Measurements from ENCODE around the gene ATP1A1. TPM values are rescaled to one million over a fixed set of nuclear protein-coding genes. Genes with fewer than 3 reads are reported as not detected.
A peak's percentile ranks its signal among the peaks of the same experiment; 100 is the strongest.

Gene ATP1A1
- total RNA-seq, 1 experiment from 2014 or later, result 931 TPM

- Histone ChIP-seq H3K27ac (ENCODE audit: low read length) (peak overlapping the region; percentile 98), H3K4me3 (ENCODE audit: low read length) (peak overlapping the region; percentile 53), H3K27me3 (ENCODE audit: low read length) (no peaks in the 10 kb centered on the region), H2AFZ (ENCODE audit: low read length) (no peak overlapping the region), H3K4me2 (ENCODE audit: low read depth, low read length, poor library complexity, severe bottlenecking) (peak overlapping the region; percentile 72), H3K9ac (ENCODE audit: low read length) (peak overlapping the region; percentile 74), H3K9me3 (ENCODE audit: low read length) (no peaks in the 10 kb centered on the region), H3K9me2 (replicated peaks; ENCODE audit: insufficient read depth, low read length) (no peaks in the 10 kb centered on the region), H3K79me2 (ENCODE audit: low read length) (no peaks in the 10 kb centered on the region), H4K20me1 (ENCODE audit: insufficient read depth, low read depth, low read length) (no peaks in the 10 kb centered on the region), H3K4me1 (ENCODE audit: low read length) (peaks cover 100% of the 10 kb centered on the region), H3K36me3 (ENCODE audit: insufficient read depth, low read length) (no peaks in the 10 kb centered on the region)
- peak; percentile 91 for DNase-seq
These were observed 42.7 kb upstream of the ATP1A1 start for GRCh38 chr1:116330342-116330652.

GRCh38 chr1:116330846-116331245 lies 42.2 kb upstream of the ATP1A1 start:
- H4K20me1 ChIP-seq (ENCODE audit: insufficient read depth, low read depth, low read length), result no peaks in the 10 kb centered on the region
- no peak overlapping the region for H2AFZ ChIP-seq (ENCODE audit: low read length)
- peak overlapping the region; percentile 98 for H3K27ac ChIP-seq (ENCODE audit: low read length)
- no peaks in the 10 kb centered on the region for H3K36me3 ChIP-seq (ENCODE audit: insufficient read depth, low read length)
- DNase-seq, result no peak
- H3K9me3 ChIP-seq (ENCODE audit: low read length), result no peaks in the 10 kb centered on the region
- H3K4me3 ChIP-seq (ENCODE audit: low read length), result peak overlapping the region; percentile 53
- H3K4me1 ChIP-seq (ENCODE audit: low read length), result peaks cover 100% of the 10 kb centered on the region
- no peaks in the 10 kb centered on the region for H3K9me2 ChIP-seq (replicated peaks; ENCODE audit: insufficient read depth, low read length)
- H3K9ac ChIP-seq (ENCODE audit: low read length), result peak overlapping the region; percentile 74
- H3K27me3 ChIP-seq (ENCODE audit: low read length), result no peaks in the 10 kb centered on the region
- no peaks in the 10 kb centered on the region for H3K79me2 ChIP-seq (ENCODE audit: low read length)
- H3K4me2 ChIP-seq (ENCODE audit: low read depth, low read length, poor library complexity, severe bottlenecking), result peak overlapping the region; percentile 72

- Histone ChIP-seq H3K4me2 (ENCODE audit: low read depth, low read length, poor library complexity, severe bottlenecking) (peak overlapping the region; percentile 72), H3K9ac (ENCODE audit: low read length) (peak overlapping the region; percentile 74)
These were observed 41.5 kb upstream of the ATP1A1 start for GRCh38 chr1:116331523-116331922.

GRCh38 chr1:116332451-116332850 lies 40.6 kb upstream of the ATP1A1 start:
- Histone ChIP-seq H3K27me3 (ENCODE audit: low read length) (no peaks in the 10 kb centered on the region), H3K9ac (ENCODE audit: low read length) (peak overlapping the region; percentile 74), H3K79me2 (ENCODE audit: low read length) (no peaks in the 10 kb centered on the region), H3K4me2 (ENCODE audit: low read depth, low read length, poor library complexity, severe bottlenecking) (peak overlapping the region; percentile 72), H3K9me3 (ENCODE audit: low read length) (no peaks in the 10 kb centered on the region), H3K27ac (ENCODE audit: low read length) (peak overlapping the region; percentile 98), H2AFZ (ENCODE audit: low read length) (no peak overlapping the region), H3K36me3 (ENCODE audit: insufficient read depth, low read length) (no peaks in the 10 kb centered on the region), H3K4me1 (ENCODE audit: low read length) (peaks cover 98% of the 10 kb centered on the region), H3K4me3 (ENCODE audit: low read length) (peak overlapping the region; percentile 44), H3K9me2 (replicated peaks; ENCODE audit: insufficient read depth, low read length) (no peaks in the 10 kb centered on the region), H4K20me1 (ENCODE audit: insufficient read depth, low read depth, low read length) (no peaks in the 10 kb centered on the region)
- peak; percentile 62 for DNase-seq

More at GRCh38 chr1:116331523-116331922, 41.5 kb upstream of the ATP1A1 start:
- Histone ChIP-seq H3K36me3 (ENCODE audit: insufficient read depth, low read length) (no peaks in the 10 kb centered on the region), H3K27ac (ENCODE audit: low read length) (peak overlapping the region; percentile 98), H3K9me2 (replicated peaks; ENCODE audit: insufficient read depth, low read length) (no peaks in the 10 kb centered on the region), H2AFZ (ENCODE audit: low read length) (no peak overlapping the region), H3K4me1 (ENCODE audit: low read length) (peaks cover 100% of the 10 kb centered on the region), H3K79me2 (ENCODE audit: low read length) (no peaks in the 10 kb centered on the region), H3K27me3 (ENCODE audit: low read length) (no peaks in the 10 kb centered on the region), H4K20me1 (ENCODE audit: insufficient read depth, low read depth, low read length) (no peaks in the 10 kb centered on the region), H3K9me3 (ENCODE audit: low read length) (no peaks in the 10 kb centered on the region), H3K4me3 (ENCODE audit: low read length) (peak overlapping the region; percentile 53)
- DNase-seq, result peak; percentile 72

- Histone ChIP-seq H3K36me3 (ENCODE audit: insufficient read depth, low read length) (no peaks in the 10 kb centered on the region), H2AFZ (ENCODE audit: low read length) (no peak overlapping the region), H3K27me3 (ENCODE audit: low read length) (no peaks in the 10 kb centered on the region), H3K27ac (ENCODE audit: low read length) (peak overlapping the region; percentile 98), H3K4me2 (ENCODE audit: low read depth, low read length, poor library complexity, severe bottlenecking) (peak overlapping the region; percentile 72), H3K4me3 (ENCODE audit: low read length) (peak overlapping the region; percentile 54), H3K79me2 (ENCODE audit: low read length) (no peaks in the 10 kb centered on the region), H3K9me2 (replicated peaks; ENCODE audit: insufficient read depth, low read length) (no peaks in the 10 kb centered on the region), H4K20me1 (ENCODE audit: insufficient read depth, low read depth, low read length) (no peaks in the 10 kb centered on the region), H3K9ac (ENCODE audit: low read length) (peak overlapping the region; percentile 75), H3K9me3 (ENCODE audit: low read length) (no peaks in the 10 kb centered on the region), H3K4me1 (ENCODE audit: low read length) (peaks cover 98% of the 10 kb centered on the region)
- peak; percentile 92 for DNase-seq
These were observed 39.7 kb upstream of the ATP1A1 start for GRCh38 chr1:116333171-116334014.

- H3K36me3 ChIP-seq (ENCODE audit: insufficient read depth, low read length), result no peaks in the 10 kb centered on the region
- no peaks in the 10 kb centered on the region for H3K27me3 ChIP-seq (ENCODE audit: low read length)
- H3K9me2 ChIP-seq (replicated peaks; ENCODE audit: insufficient read depth, low read length), result no peaks in the 10 kb centered on the region
- H2AFZ ChIP-seq (ENCODE audit: low read length), result no peak overlapping the region
- peak overlapping the region; percentile 72 for H3K4me2 ChIP-seq (ENCODE audit: low read depth, low read length, poor library complexity, severe bottlenecking)
- peak; percentile 80 for DNase-seq
- H3K9me3 ChIP-seq (ENCODE audit: low read length), result no peaks in the 10 kb centered on the region
- peaks cover 94% of the 10 kb centered on the region for H3K4me1 ChIP-seq (ENCODE audit: low read length)
- H3K4me3 ChIP-seq (ENCODE audit: low read length), result peak overlapping the region; percentile 54
- no peaks in the 10 kb centered on the region for H4K20me1 ChIP-seq (ENCODE audit: insufficient read depth, low read depth, low read length)
- peak overlapping the region; percentile 75 for H3K9ac ChIP-seq (ENCODE audit: low read length)
- H3K79me2 ChIP-seq (ENCODE audit: low read length), result no peaks in the 10 kb centered on the region
- peak overlapping the region; percentile 98 for H3K27ac ChIP-seq (ENCODE audit: low read length)
These were observed 39.0 kb upstream of the ATP1A1 start for GRCh38 chr1:116334015-116334547.

- no peaks in the 10 kb centered on the region for H3K36me3 ChIP-seq (ENCODE audit: insufficient read depth, low read length)
- H3K27me3 ChIP-seq (ENCODE audit: low read length), result no peaks in the 10 kb centered on the region
- H3K9ac ChIP-seq (ENCODE audit: low read length), result peak overlapping the region; percentile 75
- peak overlapping the region; percentile 98 for H3K27ac ChIP-seq (ENCODE audit: low read length)
- H3K79me2 ChIP-seq (ENCODE audit: low read length), result no peaks in the 10 kb centered on the region
- H3K9me2 ChIP-seq (replicated peaks; ENCODE audit: insufficient read depth, low read length), result no peaks in the 10 kb centered on the region
- no peaks in the 10 kb centered on the region for H3K9me3 ChIP-seq (ENCODE audit: low read length)
- H3K4me2 ChIP-seq (ENCODE audit: low read depth, low read length, poor library complexity, severe bottlenecking), result peak overlapping the region; percentile 72
- no peaks in the 10 kb centered on the region for H4K20me1 ChIP-seq (ENCODE audit: insufficient read depth, low read depth, low read length)
- peak; percentile 94 for DNase-seq
- H2AFZ ChIP-seq (ENCODE audit: low read length), result no peak overlapping the region
- H3K4me3 ChIP-seq (ENCODE audit: low read length), result peak overlapping the region; percentile 54
- H3K4me1 ChIP-seq (ENCODE audit: low read length), result peaks cover 94% of the 10 kb centered on the region
These were observed 38.0 kb upstream of the ATP1A1 start for GRCh38 chr1:116334868-116335635.
